Measurements from ENCODE around the gene C10orf62.

C10orf62 gene

DNA sequence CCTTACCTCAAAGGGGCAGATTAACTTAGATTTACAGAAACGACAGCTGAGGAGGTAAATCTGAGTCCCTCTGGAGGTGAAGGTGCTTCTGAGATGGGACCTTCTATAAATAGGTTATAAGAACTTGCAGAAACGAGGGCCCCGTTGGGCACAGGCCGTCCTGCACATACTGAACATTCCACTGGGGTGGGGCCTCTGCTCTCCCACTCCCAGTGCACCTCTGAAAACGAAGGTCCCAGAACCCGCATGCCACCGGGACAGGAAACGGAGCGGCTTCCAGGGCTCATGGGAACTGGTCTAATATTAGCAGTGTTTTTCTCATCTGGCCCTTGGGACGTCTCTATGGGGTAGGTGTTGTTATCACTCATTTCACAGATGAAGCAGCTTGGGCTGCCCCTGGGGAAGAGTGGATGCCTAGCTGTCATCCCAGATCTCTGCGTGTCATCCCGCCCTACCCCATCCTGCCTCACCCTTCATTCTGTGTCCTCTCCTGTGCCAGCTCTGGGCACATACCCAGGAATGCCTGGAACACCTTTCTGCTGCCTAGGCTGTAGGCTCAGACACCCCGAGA lies 19.6 kb downstream of the C10orf62 start:
- WGBS = 93% methylated on average over 13 of the region's 13 CpGs
- Histone ChIP-seq H3K36me3 (ENCODE audit: insufficient read depth, low read length) (no peaks in the 10 kb centered on the region), H3K9me3 (ENCODE audit: insufficient read depth, low read depth, low read length) (no peaks in the 10 kb centered on the region), H3K4me3 (ENCODE audit: low read length) (no peak overlapping the region), H3K27me3 (ENCODE audit: insufficient read depth, low read length) (no peaks in the 10 kb centered on the region), H3K4me1 (ENCODE audit: insufficient read depth, low read length) (peaks cover 6% of the 10 kb centered on the region; the same call in 1 of the 2 replicates), H3K27ac (ENCODE audit: low read depth, low read length) (no peak overlapping the region), H3K9ac (ENCODE audit: low read depth, low read length) (no peak overlapping the region)

DNA sequence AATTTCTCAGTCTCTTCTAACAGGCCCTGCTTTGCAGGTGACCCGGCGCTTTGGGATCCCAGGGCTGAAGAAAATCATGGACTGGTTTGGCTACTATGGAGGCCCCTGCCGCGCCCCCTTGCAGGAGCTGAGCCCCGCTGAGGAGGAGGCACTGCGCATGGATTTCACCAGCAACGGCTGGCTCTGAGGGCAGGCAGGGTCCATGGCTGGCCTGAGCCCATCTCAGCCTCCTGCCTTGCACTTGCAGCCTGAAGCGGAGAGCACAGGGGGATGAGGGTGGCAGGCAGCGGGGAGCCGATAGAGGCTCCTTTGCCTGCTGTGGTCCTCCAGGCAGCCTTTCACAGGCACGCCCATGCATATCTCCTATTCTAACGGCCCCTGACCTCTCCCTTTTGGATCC lies 22.0 kb downstream of the C10orf62 start:
- Histone ChIP-seq H3K36me3 (ENCODE audit: insufficient read depth, low read length) (peaks cover 11% of the 10 kb centered on the region), H3K4me1 (ENCODE audit: insufficient read depth, low read length) (peaks cover 6% of the 10 kb centered on the region; the same call in 1 of the 2 replicates), H3K27ac (ENCODE audit: low read depth, low read length) (no peak overlapping the region), H3K9ac (ENCODE audit: low read depth, low read length) (no peak overlapping the region), H3K27me3 (ENCODE audit: insufficient read depth, low read length) (no peaks in the 10 kb centered on the region), H3K9me3 (ENCODE audit: insufficient read depth, low read depth, low read length) (no peaks in the 10 kb centered on the region), H3K4me3 (ENCODE audit: low read length) (no peak overlapping the region)
- WGBS = 70% methylated on average over 12 of the region's 12 CpGs

DNA sequence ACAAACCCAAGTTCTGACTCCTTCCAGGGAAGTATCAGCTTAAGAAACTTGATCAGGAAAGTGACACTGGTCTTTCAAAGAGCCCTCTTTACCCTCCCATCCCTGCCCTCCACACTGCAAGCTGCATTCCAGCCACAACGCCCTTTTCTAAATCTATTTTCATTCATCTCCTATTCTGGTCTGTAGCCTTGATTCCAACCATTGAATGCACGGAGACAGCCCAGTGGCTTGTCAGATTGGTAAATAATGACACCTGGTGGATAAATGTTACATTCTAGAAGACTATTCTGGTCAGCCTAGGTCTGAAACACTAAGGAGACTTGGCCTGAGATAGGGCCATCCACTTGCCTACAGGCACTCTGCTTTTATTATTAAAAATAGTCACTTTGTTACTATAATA lies 22.9 kb downstream of the C10orf62 start:
- H3K36me3 ChIP-seq (ENCODE audit: insufficient read depth, low read length) = peaks cover 11% of the 10 kb centered on the region
- H3K27ac ChIP-seq (ENCODE audit: low read depth, low read length) = no peak overlapping the region
- H3K4me1 ChIP-seq (ENCODE audit: insufficient read depth, low read length) = peaks cover 6% of the 10 kb centered on the region; the same call in 1 of the 2 replicates
- H3K4me3 ChIP-seq (ENCODE audit: low read length) = no peak overlapping the region
- 38% methylated on average over 2 of the region's 2 CpGs for WGBS
- no peak overlapping the region for H3K9ac ChIP-seq (ENCODE audit: low read depth, low read length)
- H3K9me3 ChIP-seq (ENCODE audit: insufficient read depth, low read depth, low read length) = no peaks in the 10 kb centered on the region
- no peaks in the 10 kb centered on the region for H3K27me3 ChIP-seq (ENCODE audit: insufficient read depth, low read length)

DNA sequence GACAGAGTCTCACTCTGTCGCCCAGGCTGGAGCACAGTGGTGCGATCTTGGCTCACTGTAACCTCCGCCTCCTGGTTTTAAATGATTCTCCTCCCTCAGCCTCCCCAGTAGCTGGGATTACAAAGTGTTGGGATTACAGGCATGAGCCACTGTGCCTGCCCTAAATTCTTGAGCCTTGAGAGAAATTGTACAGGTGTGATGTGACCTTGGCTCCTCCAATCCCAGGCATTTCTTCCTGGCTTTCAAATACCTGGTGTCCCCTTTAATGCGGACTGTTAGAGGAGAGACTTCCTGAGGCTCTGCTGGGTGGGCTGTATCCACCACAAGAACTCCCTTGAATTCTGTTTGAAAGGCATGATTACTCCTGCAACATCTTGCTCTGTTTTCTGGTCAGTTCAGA lies 28.8 kb downstream of the C10orf62 start:
- Histone ChIP-seq H3K9me3 (ENCODE audit: insufficient read depth, low read depth, low read length) (no peaks in the 10 kb centered on the region), H3K27ac (ENCODE audit: low read depth, low read length) (no peak overlapping the region), H3K4me3 (ENCODE audit: low read length) (no peak overlapping the region), H3K9ac (ENCODE audit: low read depth, low read length) (no peak overlapping the region), H3K36me3 (ENCODE audit: insufficient read depth, low read length) (peaks cover 15% of the 10 kb centered on the region), H3K27me3 (ENCODE audit: insufficient read depth, low read length) (no peaks in the 10 kb centered on the region), H3K4me1 (ENCODE audit: insufficient read depth, low read length) (no peaks in the 10 kb centered on the region)
- 98% methylated on average over 4 of the region's 4 CpGs for WGBS

DNA sequence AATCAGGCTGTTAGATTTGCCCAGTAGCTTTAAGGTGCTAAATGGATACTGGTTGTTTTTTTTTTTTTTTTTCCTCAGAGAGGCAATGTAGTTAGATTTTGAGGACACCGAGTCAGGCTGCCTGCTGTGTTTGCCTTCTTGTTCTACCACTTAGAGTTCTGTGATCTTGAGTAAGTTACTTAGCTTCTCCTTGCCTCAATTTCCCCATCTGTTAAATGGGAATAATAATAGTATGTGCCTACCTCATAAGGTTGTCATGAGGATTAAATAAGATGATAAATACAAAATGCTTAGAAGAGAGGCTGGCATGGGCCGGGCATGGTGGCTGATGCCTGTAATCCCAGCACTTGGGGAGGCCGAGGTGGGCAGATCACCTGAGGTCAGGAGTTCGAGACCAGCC lies 29.2 kb downstream of the C10orf62 start:
- no peaks in the 10 kb centered on the region for H3K27me3 ChIP-seq (ENCODE audit: insufficient read depth, low read length)
- no peaks in the 10 kb centered on the region for H3K4me1 ChIP-seq (ENCODE audit: insufficient read depth, low read length)
- no peak overlapping the region for H3K9ac ChIP-seq (ENCODE audit: low read depth, low read length)
- H3K27ac ChIP-seq (ENCODE audit: low read depth, low read length) = no peak overlapping the region
- no peaks in the 10 kb centered on the region for H3K9me3 ChIP-seq (ENCODE audit: insufficient read depth, low read depth, low read length)
- no peak overlapping the region for H3K4me3 ChIP-seq (ENCODE audit: low read length)
- peaks cover 15% of the 10 kb centered on the region for H3K36me3 ChIP-seq (ENCODE audit: insufficient read depth, low read length)
- WGBS = 95% methylated on average over 3 of the region's 4 CpGs

DNA sequence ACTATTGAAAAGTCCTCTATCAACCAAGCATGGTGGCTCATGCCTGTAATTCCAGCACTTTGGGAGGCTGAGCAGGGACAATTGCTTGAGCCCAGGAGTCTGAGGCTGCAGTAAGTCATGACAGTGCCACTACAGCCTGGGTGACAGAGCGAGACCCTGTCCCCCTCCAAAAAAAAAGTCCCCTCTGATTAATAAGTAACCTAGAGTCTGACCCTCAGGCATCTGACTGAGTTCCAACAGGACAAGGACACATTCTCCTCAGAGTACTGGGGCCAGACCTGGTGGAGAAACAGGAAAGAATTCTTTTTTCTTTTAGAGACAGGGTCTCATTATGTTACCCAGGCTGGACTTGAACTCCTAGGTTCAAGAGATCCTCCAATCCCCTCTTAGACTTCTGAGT lies 33.8 kb downstream of the C10orf62 start:
- H3K27me3 ChIP-seq (ENCODE audit: insufficient read depth, low read length) = no peaks in the 10 kb centered on the region
- WGBS = 100% methylated on average over 1 of the region's 1 CpG

DNA sequence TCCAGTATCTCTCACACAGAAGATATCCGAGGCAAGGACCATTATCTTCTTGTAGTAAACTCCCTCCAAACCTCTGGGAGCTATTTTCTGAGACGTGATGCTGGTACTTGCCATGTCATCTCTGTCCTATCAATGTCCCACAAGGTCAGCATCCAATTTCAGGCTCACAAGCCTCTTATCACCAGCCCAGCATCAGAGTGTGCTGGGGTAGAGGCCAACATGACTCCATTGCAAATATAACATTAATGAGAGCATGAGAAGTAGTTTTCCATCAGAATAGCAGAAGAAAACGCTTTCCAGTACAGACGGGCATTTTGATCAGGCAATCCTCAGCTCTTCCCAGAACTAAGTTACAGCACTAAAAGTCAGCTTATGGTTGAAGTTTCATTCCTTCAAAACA lies 38.2 kb downstream of the C10orf62 start:
- no peak overlapping the region for H3K9ac ChIP-seq (ENCODE audit: low read depth, low read length)
- no peaks in the 10 kb centered on the region for H3K36me3 ChIP-seq (ENCODE audit: insufficient read depth, low read length)
- H3K4me1 ChIP-seq (ENCODE audit: insufficient read depth, low read length) = no peaks in the 10 kb centered on the region
- H3K27me3 ChIP-seq (ENCODE audit: insufficient read depth, low read length) = no peaks in the 10 kb centered on the region
- H3K4me3 ChIP-seq (ENCODE audit: low read length) = no peak overlapping the region
- WGBS = 91% methylated on average over 4 of the region's 4 CpGs
- no peaks in the 10 kb centered on the region for H3K9me3 ChIP-seq (ENCODE audit: insufficient read depth, low read depth, low read length)
- no peak overlapping the region for H3K27ac ChIP-seq (ENCODE audit: low read depth, low read length)

More for the DNA sequence above, 33.8 kb downstream of the C10orf62 start:
- H3K36me3 ChIP-seq (ENCODE audit: insufficient read depth, low read length) = peaks cover 3% of the 10 kb centered on the region
- H3K9me3 ChIP-seq (ENCODE audit: insufficient read depth, low read depth, low read length) = no peaks in the 10 kb centered on the region
- no peak overlapping the region for H3K4me3 ChIP-seq (ENCODE audit: low read length)
- no peaks in the 10 kb centered on the region for H3K4me1 ChIP-seq (ENCODE audit: insufficient read depth, low read length)
- H3K9ac ChIP-seq (ENCODE audit: low read depth, low read length) = no peak overlapping the region
- no peak overlapping the region for H3K27ac ChIP-seq (ENCODE audit: low read depth, low read length)

DNA sequence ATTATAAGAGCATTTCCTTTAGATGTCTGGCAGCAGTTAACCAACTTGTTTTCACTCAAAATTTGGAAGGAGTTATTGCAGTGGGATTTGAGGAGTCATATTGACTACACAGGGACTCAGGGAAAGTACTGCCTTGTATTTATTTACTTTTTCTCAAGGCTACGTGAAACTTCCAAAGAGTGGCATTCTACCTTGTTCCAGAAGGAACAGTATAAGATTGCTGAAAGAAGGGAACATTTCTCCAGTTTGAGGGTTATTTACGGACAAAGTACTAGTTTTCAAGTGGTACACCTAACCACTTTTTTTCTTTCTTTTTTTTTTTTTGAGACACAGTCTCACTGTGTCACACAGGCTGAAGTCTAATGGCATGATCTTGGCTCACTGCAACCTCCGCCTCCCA lies 38.7 kb downstream of the C10orf62 start:
- Histone ChIP-seq H3K27ac (ENCODE audit: low read depth, low read length) (no peak overlapping the region), H3K9ac (ENCODE audit: low read depth, low read length) (no peak overlapping the region), H3K9me3 (ENCODE audit: insufficient read depth, low read depth, low read length) (no peaks in the 10 kb centered on the region), H3K4me1 (ENCODE audit: insufficient read depth, low read length) (no peaks in the 10 kb centered on the region), H3K4me3 (ENCODE audit: low read length) (no peak overlapping the region), H3K27me3 (ENCODE audit: insufficient read depth, low read length) (no peaks in the 10 kb centered on the region), H3K36me3 (ENCODE audit: insufficient read depth, low read length) (no peaks in the 10 kb centered on the region)
- 97% methylated on average over 3 of the region's 3 CpGs for WGBS

DNA sequence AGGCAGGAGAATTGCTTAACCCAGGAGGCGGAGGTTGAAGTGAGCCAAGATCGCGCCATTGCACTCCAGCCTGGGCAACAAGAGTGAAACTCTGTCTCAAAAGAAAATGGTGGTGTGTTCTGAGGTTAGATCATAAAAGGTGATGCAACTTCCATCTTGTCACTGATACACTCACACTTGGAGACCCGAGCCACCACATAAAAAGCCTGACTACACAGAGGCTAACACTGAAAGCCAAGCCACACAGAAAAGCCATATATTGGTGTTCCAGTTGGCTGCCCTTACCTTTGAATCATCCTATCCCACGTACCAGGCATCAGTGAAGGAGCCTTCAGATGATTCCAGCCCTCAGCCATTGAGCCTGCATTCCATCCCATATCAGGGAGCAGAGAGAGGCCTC lies 39.8 kb downstream of the C10orf62 start:
- no peak overlapping the region for H3K27ac ChIP-seq (ENCODE audit: low read depth, low read length)
- H3K4me3 ChIP-seq (ENCODE audit: low read length) = no peak overlapping the region
- H3K4me1 ChIP-seq (ENCODE audit: insufficient read depth, low read length) = no peaks in the 10 kb centered on the region
- H3K9me3 ChIP-seq (ENCODE audit: insufficient read depth, low read depth, low read length) = no peaks in the 10 kb centered on the region
- H3K36me3 ChIP-seq (ENCODE audit: insufficient read depth, low read length) = no peaks in the 10 kb centered on the region
- WGBS = 95% methylated on average over 5 of the region's 5 CpGs
- no peak overlapping the region for H3K9ac ChIP-seq (ENCODE audit: low read depth, low read length)
- H3K27me3 ChIP-seq (ENCODE audit: insufficient read depth, low read length) = no peaks in the 10 kb centered on the region

DNA sequence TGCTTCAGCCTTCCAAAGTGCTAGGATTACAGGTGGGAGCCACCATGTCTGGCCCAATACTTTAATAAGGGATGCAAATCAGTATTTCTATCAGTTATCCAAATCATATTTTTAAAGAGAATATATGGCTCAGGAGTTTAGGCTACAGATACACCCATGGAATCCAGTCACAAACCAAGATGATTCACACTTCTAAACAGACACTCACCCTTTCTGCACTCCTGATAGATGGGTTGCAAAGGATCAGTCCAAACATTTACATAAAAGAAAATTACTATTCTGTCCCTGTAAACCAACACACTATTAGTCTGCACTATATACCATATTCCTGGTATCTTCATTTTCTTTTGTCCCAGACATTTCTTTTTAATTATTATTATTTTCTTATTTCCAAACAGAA lies 41.6 kb downstream of the C10orf62 start:
- H3K4me1 ChIP-seq (ENCODE audit: insufficient read depth, low read length) = no peaks in the 10 kb centered on the region
- H3K4me3 ChIP-seq (ENCODE audit: low read length) = no peak overlapping the region
- H3K27ac ChIP-seq (ENCODE audit: low read depth, low read length) = no peak overlapping the region
- no peak overlapping the region for H3K9ac ChIP-seq (ENCODE audit: low read depth, low read length)
- H3K27me3 ChIP-seq (ENCODE audit: insufficient read depth, low read length) = no peaks in the 10 kb centered on the region
- no peaks in the 10 kb centered on the region for H3K36me3 ChIP-seq (ENCODE audit: insufficient read depth, low read length)
- H3K9me3 ChIP-seq (ENCODE audit: insufficient read depth, low read depth, low read length) = no peaks in the 10 kb centered on the region

DNA sequence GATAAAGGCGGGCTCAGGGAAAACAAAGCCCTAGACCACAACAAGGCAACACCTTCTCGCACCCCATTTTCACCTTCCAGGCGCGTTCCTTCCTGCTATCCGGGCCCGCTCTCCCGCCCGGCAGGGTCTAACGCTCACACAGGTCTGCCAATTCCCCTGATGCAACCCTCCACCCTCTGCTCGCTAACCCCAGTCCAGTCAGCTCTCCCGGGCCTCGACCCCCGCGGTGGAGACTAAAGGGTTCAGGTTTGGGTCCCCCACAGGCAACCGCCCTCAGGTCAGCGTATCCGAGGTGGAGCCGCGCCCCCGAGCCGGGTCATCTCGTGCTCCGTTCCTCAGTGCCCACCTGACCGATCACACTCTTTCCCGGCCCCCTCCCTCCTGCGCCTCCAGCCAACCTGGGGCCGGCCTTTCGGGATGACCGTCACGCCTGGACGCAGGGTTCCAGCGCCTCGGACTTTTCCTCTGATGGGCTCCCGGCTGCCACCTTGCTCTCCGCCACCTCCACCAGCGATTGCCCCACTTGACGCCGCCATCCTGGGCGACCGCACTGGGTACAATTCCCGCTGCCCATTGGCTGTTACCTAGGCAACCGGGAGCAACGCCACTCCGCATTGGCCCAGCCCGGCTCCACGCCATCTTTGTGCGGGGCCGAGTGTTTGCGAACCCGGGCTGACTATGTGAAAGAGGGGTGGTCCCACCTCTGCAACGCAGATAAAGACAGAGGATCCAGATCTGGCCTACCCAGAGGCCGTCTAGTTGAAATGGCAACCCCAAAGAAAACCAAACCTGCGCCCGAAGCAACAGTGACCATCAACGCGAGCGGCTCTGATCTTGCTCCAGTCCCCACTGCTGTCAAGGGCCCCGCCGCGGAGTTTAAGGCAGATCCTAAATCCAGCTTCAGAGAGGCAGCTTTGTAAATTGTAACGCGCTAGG lies 43.7 kb downstream of the C10orf62 start, which contains the start of gene MORN4:
Gene MORN4, minus strand, starts transcription at position 552 of the 936 bp plus-strand sequence. CDS start 13,847 bp downstream, outside the sequence.
- H3K27ac ChIP-seq (ENCODE audit: low read depth, low read length) = peak within 1 kb of the TSS; percentile 27
- H3K4me3 ChIP-seq (ENCODE audit: low read length) = peak within 1 kb of the TSS; percentile 94
- H3K9ac ChIP-seq (ENCODE audit: low read depth, low read length) = peak within 1 kb of the TSS; percentile 73
- H3K9me3 ChIP-seq (ENCODE audit: insufficient read depth, low read depth, low read length) = no peaks in the 10 kb centered on the region
- no peaks in the 10 kb centered on the region for H3K27me3 ChIP-seq (ENCODE audit: insufficient read depth, low read length)
- no peaks in the 10 kb centered on the region for H3K36me3 ChIP-seq (ENCODE audit: insufficient read depth, low read length)
- 7% methylated on average over 62 of the region's 62 CpGs for WGBS
- no peaks in the 10 kb centered on the region for H3K4me1 ChIP-seq (ENCODE audit: insufficient read depth, low read length)

Measured in HUES64 (cell line).